HCT116 (cell line): Measurements from ENCODE around the gene BYSL. TPM values are rescaled to one million over a fixed set of nuclear protein-coding genes. Genes with fewer than 3 reads are reported as not detected.

ENCODE experiments used
- ATAC-seq: fragments of 200-7000 bp; cut with Tn5 transposase; 2 replicates; pipeline ENCODE4 v1.9.1; 2020; ENCODE audit warnings: mild to moderate bottlenecking, moderate library complexity
- BruUV-seq: library from RNA; stranded (reverse); fragments of 400-500 nt; replicated peaks from 2 replicates; lab custom pipeline; 2021; lab: Mats Ljungman, UMichigan
- CTCF ChIA-PET: fragments of 300-600 bp; sonication (Branson Sonifier 250); formaldehyde crosslinking; loops from one replicate; lab custom pipeline; 2021; ENCODE audit warnings: antibody characterized with exemption; lab: Charles Lee
- POLR2A ChIA-PET: fragments of 300-600, 350-600 bp; sonication (Branson Sonifier 250); formaldehyde crosslinking; loops from one replicate; lab custom pipeline; 2021; ENCODE audit warnings: antibody characterized with exemption; lab: Charles Lee
- RAD21 ChIA-PET, 2 experiments: fragments of 300-600 bp; sonication (Branson Sonifier 250); formaldehyde crosslinking; loops; one replicate each; lab custom pipeline; 2023; ENCODE audit warnings: low total read pairs in 2 of 2; ENCODE audit not compliant: uncharacterized antibody in 2 of 2, unreplicated experiment in 2 of 2, low non-redundant PET in 1 of 2; lab: Charles Lee
- DNase-seq: peaks from one replicate; pipeline ENCODE4 v3.0.0-alpha.2; 2010; ENCODE audit warnings: low read depth, low spot score
- H2AFZ ChIP-seq: fragments of 200-600 bp; shearing (Covaris generic), sonication (generic); 2 replicates; pipeline ENCODE4 v1.6.1; 2017; ENCODE audit warnings: low read depth, mixed run types, mixed read lengths, antibody characterized with exemption, low read length; ENCODE audit not compliant: poor library complexity, severe bottlenecking
- H3K27ac ChIP-seq: 2 replicates; pipeline ENCODE4 v1.5.1; 2012; ENCODE audit warnings: low read depth, low read length
- H3K27me3 ChIP-seq: fragments of 200-600 bp; sonication (generic); 2 replicates; pipeline ENCODE4 v1.6.1; 2016; ENCODE audit warnings: mixed run types, low read length, mixed read lengths; ENCODE audit not compliant: insufficient read depth
- H3K36me3 ChIP-seq, 2 experiments: fragments of 200-500 bp in 1 of 2; fragments of 200-600 bp in 1 of 2; sonication (Bioruptor generic) in 1 of 2; sonication (generic) in 1 of 2; 2 replicates each; pipeline versions ENCODE4 v1.5.1 to v1.6.1; 2014 to 2016; ENCODE audit warnings: low read length in 2 of 2, inconsistent platforms in 1 of 2, mixed read lengths in 1 of 2, mixed run types in 1 of 2; ENCODE audit not compliant: insufficient read depth in 2 of 2, control insufficient read depth in 1 of 2
- H3K4me1 ChIP-seq, 2 experiments: fragments of 200-600 bp in 1 of 2; sonication (generic) in 1 of 2; 2 replicates each; pipeline versions ENCODE4 v1.5.1 to v1.6.1; 2012 to 2017; ENCODE audit warnings: low read length in 2 of 2, inconsistent platforms in 1 of 2, mild to moderate bottlenecking in 1 of 2, mixed read lengths in 1 of 2, mixed run types in 1 of 2, moderate library complexity in 1 of 2; ENCODE audit not compliant: insufficient read depth in 2 of 2, control insufficient read depth in 1 of 2
- H3K4me2 ChIP-seq: fragments of 200-600 bp; sonication (generic); 2 replicates; pipeline ENCODE4 v1.6.1; 2017; ENCODE audit warnings: mixed run types, low read length, mixed read lengths
- H3K4me3 ChIP-seq, 2 experiments: fragments of 200-600 bp in 1 of 2; sonication (generic) in 1 of 2; replicated peaks in 1 of 2; 2 replicates each; pipeline ENCODE4 v1.5.1; 2011 to 2016; ENCODE audit warnings: low read length in 2 of 2, control low read depth in 1 of 2, low read depth in 1 of 2, mild to moderate bottlenecking in 1 of 2, mixed read lengths in 1 of 2, mixed run types in 1 of 2
- H3K79me2 ChIP-seq: fragments of 200-600 bp; sonication (generic); 2 replicates; pipeline ENCODE4 v1.6.1; 2017; ENCODE audit warnings: mild to moderate bottlenecking, mixed run types, low read length, moderate library complexity, mixed read lengths; ENCODE audit not compliant: insufficient read depth
- H3K9ac ChIP-seq: fragments of 200-600 bp; sonication (generic); 2 replicates; pipeline ENCODE4 v1.6.1; 2016; ENCODE audit warnings: low read length, mixed read lengths
- H3K9me2 ChIP-seq: fragments of 200-600 bp; sonication (generic), shearing (Covaris generic); 2 replicates; pipeline ENCODE4 v1.6.1; 2017; ENCODE audit warnings: mixed run types, mild to moderate bottlenecking, moderate library complexity; ENCODE audit not compliant: insufficient read depth
- H3K9me3 ChIP-seq, 2 experiments: fragments of 200-500 bp in 1 of 2; fragments of 200-600 bp in 1 of 2; sonication (Bioruptor generic) in 1 of 2; sonication (generic) in 1 of 2; 2 replicates each; pipeline ENCODE4 v1.6.1; 2014 to 2017; ENCODE audit warnings: low read length in 2 of 2, mixed read lengths in 2 of 2, inconsistent platforms in 1 of 2, low read depth in 1 of 2, mild to moderate bottlenecking in 1 of 2, mixed run types in 1 of 2, moderate library complexity in 1 of 2; ENCODE audit not compliant: control insufficient read depth in 1 of 2, insufficient read depth in 1 of 2
- H4K20me1 ChIP-seq: fragments of 200-600 bp; sonication (generic), shearing (Covaris generic); 2 replicates; pipeline ENCODE4 v1.6.1; 2017; ENCODE audit warnings: mixed run types, mild to moderate bottlenecking, moderate library complexity; ENCODE audit not compliant: insufficient read depth
- CEBPB ChIP-seq: IDR thresholded peaks from 2 replicates; pipeline ENCODE4 v1.6.1; 2012; ENCODE audit warnings: low read depth
- ELF1 ChIP-seq: IDR thresholded peaks from 2 replicates; pipeline ENCODE4 v1.6.1; 2012; ENCODE audit warnings: low read depth, borderline replicate concordance
- EZH2phosphoT487 ChIP-seq: fragments of 200-600 bp; IDR thresholded peaks from 2 replicates; pipeline ENCODE4 v1.6.1; 2018; ENCODE audit warnings: antibody characterized with exemption, borderline replicate concordance
- FOSL1 ChIP-seq: IDR thresholded peaks from 2 replicates; pipeline ENCODE4 v1.6.1; 2012; ENCODE audit warnings: low read depth
- JUND ChIP-seq: IDR thresholded peaks from 2 replicates; pipeline ENCODE4 v1.6.1; 2012
- SRF ChIP-seq: IDR thresholded peaks from 2 replicates; pipeline ENCODE4 v1.6.1; 2012; ENCODE audit warnings: low read depth
- ZNF274 ChIP-seq: fragments of 200-500 bp; sonication (Bioruptor generic); IDR thresholded peaks from 2 replicates; pipeline ENCODE4 v1.6.1; 2014; ENCODE audit warnings: mild to moderate bottlenecking, low read depth, low read length, inconsistent platforms
- intact Hi-C: fragments of 100-400 bp; cut with micrococcal nuclease; formaldehyde crosslinking; loops from 2 replicates; pipeline ENCODE4 v1.10.0; 2022
- total RNA-seq: library from RNA; stranded (reverse); gene quantifications from one replicate; pipeline ENCODE4 v1.2.1, GENCODE V29; 2021; ENCODE audit not compliant: unreplicated experiment
- TF ChIP-seq, protein P1 (sequence below), 3 experiments: fragments of 200-600 bp in 1 of 3; sonication (generic) in 1 of 3; IDR thresholded peaks in 2 of 3; conservative IDR thresholded peaks in 1 of 3; 2 replicates each; pipeline ENCODE4 v1.5.1; 2012 to 2017; ENCODE audit warnings: low read depth in 2 of 3, low read length in 2 of 3, antibody characterized with exemption in 1 of 3, borderline replicate concordance in 1 of 3, control low read depth in 1 of 3, mild to moderate bottlenecking in 1 of 3, mixed read lengths in 1 of 3, mixed run types in 1 of 3, moderate library complexity in 1 of 3; ENCODE audit not compliant: insufficient read depth in 1 of 3
- TF ChIP-seq, protein P2 (sequence below): IDR thresholded peaks from 2 replicates; pipeline ENCODE4 v1.6.1; 2011; ENCODE audit warnings: mild to moderate bottlenecking, low read length, moderate library complexity; ENCODE audit not compliant: insufficient replicate concordance; ENCODE audit errors: extremely low read depth

The BYSL gene
- total RNA-seq, 1 experiment from 2014 or later, result 55.7 TPM

DNA sequence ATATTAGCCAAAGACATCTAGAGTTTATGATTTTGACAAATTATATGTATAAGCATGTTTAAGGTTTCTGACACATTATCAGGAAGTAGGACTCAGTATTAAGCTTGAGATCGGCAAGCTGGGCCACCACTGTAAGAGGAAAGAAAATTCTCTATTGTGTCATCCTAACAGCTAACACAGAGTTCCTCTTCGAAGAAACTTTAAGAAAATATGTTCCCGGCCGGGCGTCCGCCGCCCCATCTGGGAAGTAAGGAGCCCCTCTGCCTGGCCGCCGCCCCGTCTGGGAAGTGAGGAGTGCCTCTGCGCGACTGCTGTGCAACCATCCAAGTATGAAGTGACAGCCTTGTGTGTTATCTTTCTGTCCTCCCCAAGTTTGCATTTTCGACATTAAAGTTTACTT lies 49.2 kb upstream of the BYSL start (continued):
- TF ChIP-seq, protein P1, sequence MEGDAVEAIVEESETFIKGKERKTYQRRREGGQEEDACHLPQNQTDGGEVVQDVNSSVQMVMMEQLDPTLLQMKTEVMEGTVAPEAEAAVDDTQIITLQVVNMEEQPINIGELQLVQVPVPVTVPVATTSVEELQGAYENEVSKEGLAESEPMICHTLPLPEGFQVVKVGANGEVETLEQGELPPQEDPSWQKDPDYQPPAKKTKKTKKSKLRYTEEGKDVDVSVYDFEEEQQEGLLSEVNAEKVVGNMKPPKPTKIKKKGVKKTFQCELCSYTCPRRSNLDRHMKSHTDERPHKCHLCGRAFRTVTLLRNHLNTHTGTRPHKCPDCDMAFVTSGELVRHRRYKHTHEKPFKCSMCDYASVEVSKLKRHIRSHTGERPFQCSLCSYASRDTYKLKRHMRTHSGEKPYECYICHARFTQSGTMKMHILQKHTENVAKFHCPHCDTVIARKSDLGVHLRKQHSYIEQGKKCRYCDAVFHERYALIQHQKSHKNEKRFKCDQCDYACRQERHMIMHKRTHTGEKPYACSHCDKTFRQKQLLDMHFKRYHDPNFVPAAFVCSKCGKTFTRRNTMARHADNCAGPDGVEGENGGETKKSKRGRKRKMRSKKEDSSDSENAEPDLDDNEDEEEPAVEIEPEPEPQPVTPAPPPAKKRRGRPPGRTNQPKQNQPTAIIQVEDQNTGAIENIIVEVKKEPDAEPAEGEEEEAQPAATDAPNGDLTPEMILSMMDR (IDR thresholded peaks at IDR 0.05 in 2 of 3, conservative IDR thresholded peaks at IDR 0.05 in 1 of 3; ENCODE audit: borderline replicate concordance in 1 of 3, insufficient read depth in 1 of 3, low read depth in 2 of 3, low read length in 2 of 3), result no peak
- TF ChIP-seq ELF1 (no peak), CEBPB (no peak)

DNA sequence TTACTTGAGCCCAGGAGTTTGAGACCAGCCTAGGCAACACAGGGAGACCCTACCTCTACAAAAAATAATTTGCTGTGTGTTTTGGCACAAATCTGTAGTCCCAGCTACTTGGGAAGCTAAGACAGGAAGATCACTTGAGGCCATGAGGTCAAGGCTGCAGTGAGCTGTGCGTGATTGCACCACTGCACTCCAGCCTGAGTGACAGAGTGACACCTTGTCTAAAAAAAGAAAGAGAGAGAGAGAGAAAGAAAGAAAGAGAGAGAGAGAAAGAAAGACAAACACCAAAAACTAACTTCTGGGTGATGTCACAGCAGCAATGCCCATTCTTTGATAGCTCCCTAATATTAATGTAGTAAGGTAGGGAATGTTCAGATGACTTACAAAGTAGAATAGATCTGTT lies 46.6 kb upstream of the BYSL start:
- no peak for DNase-seq
- no peak for ATAC-seq
- POLR2A ChIA-PET, result no interaction called here
- TF ChIP-seq ZNF274, result no peak
- TF ChIP-seq, all 23 proteins: peak for 0
- H3K9me2 ChIP-seq, result no peaks in the 10 kb centered on the region
- no peaks in the 10 kb centered on the region for H3K27me3 ChIP-seq
- no peaks in the 10 kb centered on the region for H3K9me3 ChIP-seq
- H3K4me3 ChIP-seq, result no peak overlapping the region
- no TSS peak for BruUV-seq
- no peak overlapping the region for H3K9ac ChIP-seq
- intact Hi-C loops, result no loop called here
- H3K36me3 ChIP-seq, result no peaks in the 10 kb centered on the region
- no peak overlapping the region for H3K4me2 ChIP-seq
- RAD21 ChIA-PET, result no interaction called here
- no peak overlapping the region for H2AFZ ChIP-seq
- H3K4me1 ChIP-seq, result no peaks in the 10 kb centered on the region
- no peaks in the 10 kb centered on the region for H3K79me2 ChIP-seq
- no peak overlapping the region for H3K27ac ChIP-seq
- CTCF ChIA-PET, result interaction anchor here (0.7 kb wide), 1 partner anchor 46 kb away, joined by 3 read pairs; the partner anchor contains the start of genes BYSL and MED20
- H4K20me1 ChIP-seq, result no peaks in the 10 kb centered on the region

DNA sequence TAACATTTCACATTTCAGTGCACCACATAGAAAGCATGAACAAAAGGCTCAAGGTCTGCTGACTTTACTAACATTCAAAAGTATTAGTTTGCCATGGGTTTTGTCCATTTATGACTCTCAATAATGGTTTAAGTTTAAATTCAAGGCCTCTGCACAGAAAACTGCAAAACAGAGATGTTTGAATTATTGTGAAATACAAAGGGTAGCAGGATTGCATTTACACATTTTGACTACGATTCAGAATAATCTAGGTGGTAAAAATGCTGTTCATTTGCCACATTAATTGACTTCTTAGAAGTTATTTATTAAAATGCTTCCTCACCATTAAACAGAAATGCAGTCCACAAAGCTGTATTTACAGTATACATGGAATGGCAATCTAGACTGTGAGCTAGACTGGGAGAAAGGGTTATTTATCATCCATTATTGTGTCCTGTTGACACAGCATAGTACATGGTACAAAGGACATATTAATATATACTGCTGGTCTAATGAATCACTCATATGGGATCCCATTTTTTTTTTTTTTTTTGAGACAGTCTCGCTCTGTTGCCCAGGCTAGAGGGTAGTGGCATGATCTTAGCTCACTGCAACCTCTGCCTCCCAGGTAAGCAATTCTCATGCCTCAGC lies 44.1 kb upstream of the BYSL start:
- intact Hi-C loops, result no loop called here
- DNase-seq (no peak), ATAC-seq (no peak)
- RAD21 ChIA-PET, result no interaction called here
- CTCF ChIA-PET, result no interaction called here
- Histone ChIP-seq H3K9ac (no peak overlapping the region), H3K9me3 (no peaks in the 10 kb centered on the region), H3K4me3 (no peak overlapping the region), H2AFZ (no peak overlapping the region), H3K27me3 (no peaks in the 10 kb centered on the region), H3K9me2 (no peaks in the 10 kb centered on the region), H4K20me1 (no peaks in the 10 kb centered on the region), H3K4me1 (no peaks in the 10 kb centered on the region), H3K36me3 (no peaks in the 10 kb centered on the region), H3K27ac (no peak overlapping the region), H3K79me2 (no peaks in the 10 kb centered on the region), H3K4me2 (no peak overlapping the region)
- no peak for TF ChIP-seq EZH2phosphoT487
- no peak for TF ChIP-seq FOSL1
- TF ChIP-seq SRF, result no peak
- TF ChIP-seq, protein P2, sequence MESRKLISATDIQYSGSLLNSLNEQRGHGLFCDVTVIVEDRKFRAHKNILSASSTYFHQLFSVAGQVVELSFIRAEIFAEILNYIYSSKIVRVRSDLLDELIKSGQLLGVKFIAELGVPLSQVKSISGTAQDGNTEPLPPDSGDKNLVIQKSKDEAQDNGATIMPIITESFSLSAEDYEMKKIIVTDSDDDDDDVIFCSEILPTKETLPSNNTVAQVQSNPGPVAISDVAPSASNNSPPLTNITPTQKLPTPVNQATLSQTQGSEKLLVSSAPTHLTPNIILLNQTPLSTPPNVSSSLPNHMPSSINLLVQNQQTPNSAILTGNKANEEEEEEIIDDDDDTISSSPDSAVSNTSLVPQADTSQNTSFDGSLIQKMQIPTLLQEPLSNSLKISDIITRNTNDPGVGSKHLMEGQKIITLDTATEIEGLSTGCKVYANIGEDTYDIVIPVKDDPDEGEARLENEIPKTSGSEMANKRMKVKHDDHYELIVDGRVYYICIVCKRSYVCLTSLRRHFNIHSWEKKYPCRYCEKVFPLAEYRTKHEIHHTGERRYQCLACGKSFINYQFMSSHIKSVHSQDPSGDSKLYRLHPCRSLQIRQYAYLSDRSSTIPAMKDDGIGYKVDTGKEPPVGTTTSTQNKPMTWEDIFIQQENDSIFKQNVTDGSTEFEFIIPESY, result no peak
- no peak for TF ChIP-seq JUND
- POLR2A ChIA-PET, result no interaction called here
- BruUV-seq, result no TSS peak
